ENCODE results near the gene OR2T5.
"Not testable (repeated sequence)": the region's sequence is repeated elsewhere in the genome, so short reads cannot be mapped to it uniquely, and the experiment has no call there.

Gene OR2T5

GRCh38 chr1:248488289-248488688 lies at the start of gene OR2T5:
TSS of gene OR2T5 (plus strand) at chr1:248488589. CDS start at chr1:248488589, 0 bp downstream.
- not testable (repeated sequence) for DNase-seq (ENCODE audit: low read depth in 2 of 3, low spot score in 2 of 3)

GRCh38 chr1:248438668-248439067 lies 49.7 kb upstream of the OR2T5 start:
- not testable (repeated sequence) for DNase-seq (ENCODE audit: low read depth in 2 of 3, low spot score in 2 of 3)

GRCh38 chr1:248439283-248439682 lies 49.1 kb upstream of the OR2T5 start:
- DNase-seq (ENCODE audit: low read depth in 2 of 3, low spot score in 2 of 3), result not testable (repeated sequence)

- not testable (repeated sequence) for DNase-seq (ENCODE audit: low read depth in 2 of 3, low spot score in 2 of 3)
These were observed 45.7 kb upstream of the OR2T5 start for GRCh38 chr1:248442500-248443277.

- DNase-seq (ENCODE audit: low read depth in 2 of 3, low spot score in 2 of 3), result not testable (repeated sequence)
These were observed 43.8 kb upstream of the OR2T5 start for GRCh38 chr1:248444603-248445002.

GRCh38 chr1:248445399-248445798 lies 43.0 kb upstream of the OR2T5 start, which contains the start of gene OR2T2:
TSS of gene OR2T2 (plus strand) at chr1:248445637. CDS start at chr1:248452798, 7,161 bp downstream.
- DNase-seq (ENCODE audit: low read depth in 2 of 3, low spot score in 2 of 3), result not testable (repeated sequence)

- not testable (repeated sequence) for DNase-seq (ENCODE audit: low read depth in 2 of 3, low spot score in 2 of 3)
These were observed 39.8 kb upstream of the OR2T5 start for GRCh38 chr1:248448409-248449074.

GRCh38 chr1:248449821-248450465 lies 38.4 kb upstream of the OR2T5 start:
- DNase-seq (ENCODE audit: low read depth in 2 of 3, low spot score in 2 of 3), result not testable (repeated sequence)

GRCh38 chr1:248450466-248451145 lies 37.8 kb upstream of the OR2T5 start:
- DNase-seq (ENCODE audit: low read depth in 2 of 3, low spot score in 2 of 3), result not testable (repeated sequence)

- DNase-seq (ENCODE audit: low read depth in 2 of 3, low spot score in 2 of 3), result not testable (repeated sequence)
These were observed 34.8 kb upstream of the OR2T5 start for GRCh38 chr1:248453619-248454018.

GRCh38 chr1:248455045-248455444 lies 33.3 kb upstream of the OR2T5 start:
- DNase-seq (ENCODE audit: low read depth in 2 of 3, low spot score in 2 of 3), result not testable (repeated sequence)

- not testable (repeated sequence) for DNase-seq (ENCODE audit: low read depth in 2 of 3, low spot score in 2 of 3)
These were observed 31.8 kb upstream of the OR2T5 start for GRCh38 chr1:248456635-248457034.

- not testable (repeated sequence) for DNase-seq (ENCODE audit: low read depth in 2 of 3, low spot score in 2 of 3)
These were observed 29.3 kb upstream of the OR2T5 start for GRCh38 chr1:248459117-248459516.

GRCh38 chr1:248471154-248471553 lies 17.2 kb upstream of the OR2T5 start:
- no peak for DNase-seq (ENCODE audit: low read depth in 2 of 3, low spot score in 2 of 3)

- not testable (repeated sequence) for DNase-seq (ENCODE audit: low read depth in 2 of 3, low spot score in 2 of 3)
These were observed 16.3 kb upstream of the OR2T5 start for GRCh38 chr1:248472111-248472510.

GRCh38 chr1:248473051-248473450 lies 15.3 kb upstream of the OR2T5 start, which contains the start of gene OR2T3:
TSS of gene OR2T3 (plus strand) at chr1:248473351. CDS start at chr1:248473351, 0 bp downstream.
- DNase-seq (ENCODE audit: low read depth in 2 of 3, low spot score in 2 of 3), result not testable (repeated sequence)

GRCh38 chr1:248475660-248476059 lies 12.7 kb upstream of the OR2T5 start:
- DNase-seq (ENCODE audit: low read depth in 2 of 3, low spot score in 2 of 3), result not testable (repeated sequence)

- not testable (repeated sequence) for DNase-seq (ENCODE audit: low read depth in 2 of 3, low spot score in 2 of 3)
These were observed 6.5 kb upstream of the OR2T5 start for GRCh38 chr1:248481686-248482579.

GRCh38 chr1:248496661-248497060 lies 8.3 kb downstream of the OR2T5 start:
- DNase-seq (ENCODE audit: low read depth in 2 of 3, low spot score in 2 of 3), result not testable (repeated sequence)
